Upper lobe of left lung (tissue), 6 donors: ENCODE measurements around the gene TNKS1BP1. TPM values are rescaled to one million over a fixed set of nuclear protein-coding genes. Genes with fewer than 3 reads are reported as not detected.

Experiments used
- ATAC-seq, 2 donors: fragments of 200-7000 bp; cut with Tn5 transposase; one replicate each; pipeline ENCODE4 v1.9.1; 2022; ENCODE audit warnings: mild to moderate bottlenecking in 2 of 2, moderate library complexity in 2 of 2; ENCODE audit not compliant: low FRiP score in 2 of 2
- DNase-seq, 2 donors: peaks; one replicate each; pipeline ENCODE4 v3.0.0-alpha.2; 2019 to 2020
- H3K27ac ChIP-seq, 4 donors: fragments of 200-600 bp; sonication (generic); one replicate each; pipeline ENCODE4 v1.5.1; 2016 to 2019
- H3K27me3 ChIP-seq, 4 donors: fragments of 200-600 bp; sonication (generic); one replicate each; pipeline ENCODE4 v1.5.1; 2017 to 2019
- H3K36me3 ChIP-seq, 4 donors: fragments of 200-600 bp; sonication (generic); one replicate each; pipeline ENCODE4 v1.5.1; 2016 to 2019
- H3K4me1 ChIP-seq, 4 donors: fragments of 200-600 bp; sonication (generic); one replicate each; pipeline ENCODE4 v1.5.1; 2018 to 2019
- H3K4me3 ChIP-seq, 4 donors: fragments of 200-600 bp; sonication (generic); one replicate each; pipeline ENCODE4 v1.5.1; 2017 to 2019; ENCODE audit warnings: mild to moderate bottlenecking in 2 of 4, moderate library complexity in 1 of 4
- H3K9me3 ChIP-seq, 4 donors: fragments of 200-600 bp; sonication (generic); one replicate each; pipeline ENCODE4 v1.5.1; 2018 to 2019
- EP300 ChIP-seq, 4 donors: sonication (generic); formaldehyde crosslinking; IDR thresholded peaks; one replicate each; pipeline ENCODE4 v1.5.1; 2017; ENCODE audit warnings: antibody characterized with exemption in 4 of 4, control low read depth in 2 of 4
- POLR2A ChIP-seq, 4 donors: fragments of 450-650 bp; IDR thresholded peaks; one replicate each; pipeline ENCODE4 v1.5.1; 2016 to 2017; ENCODE audit warnings: antibody characterized with exemption in 4 of 4, mild to moderate bottlenecking in 2 of 4
- POLR2AphosphoS5 ChIP-seq, 2 donors: sonication (generic); formaldehyde crosslinking; IDR thresholded peaks; one replicate each; pipeline ENCODE4 v1.5.1; 2017; ENCODE audit warnings: antibody characterized with exemption in 2 of 2
- WGBS, 2 donors: methylation state at CpG; one replicate each; pipeline ENCODE4 v1.1.5; 2017 to 2018; 5-methylcytosine and 5-hydroxymethylcytosine counted together
- total RNA-seq, 6 donors: library from RNA; depleted of rRNA in 4 of 6; stranded (reverse); fragments of >200 nt in 4 of 6; gene quantifications; one replicate each; pipeline versions ENCODE4 v1.1.0 to v1.2.1, GENCODE V29; 2016 to 2021
- TF ChIP-seq, protein P1 (sequence below), 6 experiments: fragments of 450-650 bp in 4 of 6; fragments of 200-600 bp in 2 of 6; sonication (generic) in 2 of 6; IDR thresholded peaks; one replicate each; pipeline ENCODE4 v1.5.1; 2016 to 2019; ENCODE audit warnings: antibody characterized with exemption in 6 of 6
- donor health status: DM: no; HTN: no; CAD: no; lungs with moderate emphysema.
- donor health status: DM: no; HTN: yes; CAD: no; lungs with severe emphysema.

The TNKS1BP1 gene
- total RNA-seq, 6 donors from 2014 or later, result 120 to 322 (median 184) TPM

DNA sequence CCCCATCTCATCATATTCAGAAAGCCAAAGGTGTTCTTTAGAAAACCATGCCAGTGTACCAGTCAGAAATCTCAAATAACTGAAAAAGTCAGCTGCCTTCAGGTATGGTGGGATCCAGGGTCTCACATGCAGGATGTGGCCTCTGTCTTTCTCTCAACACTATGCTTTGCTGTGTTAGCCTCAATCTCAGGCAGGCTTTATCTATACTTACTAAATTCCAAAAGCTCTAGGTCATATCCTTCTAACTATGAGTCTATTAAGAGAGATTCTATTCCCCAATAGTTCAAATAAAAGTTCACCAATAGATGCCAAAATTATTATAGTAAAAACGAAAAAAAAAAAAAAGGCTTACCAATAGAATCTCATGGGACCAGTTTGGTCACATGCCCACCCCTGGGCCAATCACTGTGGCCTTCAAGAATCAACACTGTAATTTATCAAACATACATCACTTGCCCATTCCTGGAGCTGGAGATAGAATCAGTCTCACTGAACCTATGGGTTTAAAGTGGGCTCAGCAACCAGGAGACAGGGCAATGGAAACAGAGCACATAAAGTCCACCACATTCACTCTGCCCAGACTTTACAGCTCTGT is 49.8 kb downstream of the TNKS1BP1 start:
- Histone ChIP-seq H3K27me3 (no peaks in the 10 kb centered on the region), H3K36me3 (no peaks in the 10 kb centered on the region), H3K4me3 (no peak overlapping the region), H3K27ac (peak overlapping the region in 2 of 4 donors; percentile 54 to 81), H3K4me1 (peaks cover 24 to 36% (median 29%) of the 10 kb centered on the region in 4 donors), H3K9me3 (peaks cover 0 to 13% (median 3%) of the 10 kb centered on the region in 4 donors)
- 46 to 67% methylated on average over 1 of the region's 1 CpG for WGBS, 2 donors
- TF ChIP-seq POLR2A (IDR thresholded peaks at IDR 0.05) (no peak), EP300 (IDR thresholded peaks at IDR 0.05) (no peak), POLR2AphosphoS5 (IDR thresholded peaks at IDR 0.05) (no peak)
- TF ChIP-seq, protein P1, sequence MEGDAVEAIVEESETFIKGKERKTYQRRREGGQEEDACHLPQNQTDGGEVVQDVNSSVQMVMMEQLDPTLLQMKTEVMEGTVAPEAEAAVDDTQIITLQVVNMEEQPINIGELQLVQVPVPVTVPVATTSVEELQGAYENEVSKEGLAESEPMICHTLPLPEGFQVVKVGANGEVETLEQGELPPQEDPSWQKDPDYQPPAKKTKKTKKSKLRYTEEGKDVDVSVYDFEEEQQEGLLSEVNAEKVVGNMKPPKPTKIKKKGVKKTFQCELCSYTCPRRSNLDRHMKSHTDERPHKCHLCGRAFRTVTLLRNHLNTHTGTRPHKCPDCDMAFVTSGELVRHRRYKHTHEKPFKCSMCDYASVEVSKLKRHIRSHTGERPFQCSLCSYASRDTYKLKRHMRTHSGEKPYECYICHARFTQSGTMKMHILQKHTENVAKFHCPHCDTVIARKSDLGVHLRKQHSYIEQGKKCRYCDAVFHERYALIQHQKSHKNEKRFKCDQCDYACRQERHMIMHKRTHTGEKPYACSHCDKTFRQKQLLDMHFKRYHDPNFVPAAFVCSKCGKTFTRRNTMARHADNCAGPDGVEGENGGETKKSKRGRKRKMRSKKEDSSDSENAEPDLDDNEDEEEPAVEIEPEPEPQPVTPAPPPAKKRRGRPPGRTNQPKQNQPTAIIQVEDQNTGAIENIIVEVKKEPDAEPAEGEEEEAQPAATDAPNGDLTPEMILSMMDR (IDR thresholded peaks at IDR 0.05), result no peak
- ATAC-seq, result no peak
- DNase-seq, result no peak

DNA sequence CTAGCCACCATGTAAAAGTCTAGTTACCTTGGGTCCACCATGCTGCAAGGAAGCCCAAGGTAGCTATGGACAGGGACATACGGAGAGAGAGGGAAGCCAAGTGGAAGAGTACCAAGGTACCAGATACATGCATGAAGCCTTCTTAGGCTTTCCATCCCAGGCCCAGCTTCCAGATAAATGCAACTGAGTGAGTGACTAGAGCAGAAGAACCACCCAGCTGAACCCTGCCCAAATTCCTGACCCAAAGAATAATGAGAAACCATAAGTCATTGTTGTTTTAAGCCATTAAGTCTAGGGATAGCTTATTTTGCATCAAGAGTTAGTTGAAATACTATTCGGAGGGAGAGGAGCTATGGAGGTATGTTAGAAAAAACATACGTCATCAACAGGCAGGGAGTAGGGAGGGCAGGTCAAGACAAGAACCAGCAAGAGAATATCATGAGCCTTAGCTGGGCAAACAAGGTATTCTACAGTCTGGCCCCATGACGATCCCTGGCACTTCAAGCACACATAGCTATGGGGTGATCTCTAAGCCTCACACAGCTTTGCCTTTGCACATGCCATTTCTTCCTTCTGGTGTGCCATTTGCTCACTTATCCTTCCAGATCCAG is 51.2 kb downstream of the TNKS1BP1 start:
- Histone ChIP-seq H3K9me3 (peaks cover 0 to 13% (median 3%) of the 10 kb centered on the region in 4 donors), H3K27ac (no peak overlapping the region), H3K27me3 (no peaks in the 10 kb centered on the region), H3K36me3 (no peaks in the 10 kb centered on the region), H3K4me3 (no peak overlapping the region), H3K4me1 (peaks cover 25 to 32% (median 28%) of the 10 kb centered on the region in 4 donors)
- DNase-seq (no peak), ATAC-seq (no peak)
- WGBS, 2 donors, result 85 to 89% methylated on average over 4 of the region's 4 CpGs
- TF ChIP-seq POLR2AphosphoS5 (IDR thresholded peaks at IDR 0.05), result no peak
- TF ChIP-seq, protein P1 (IDR thresholded peaks at IDR 0.05), result no peak
- no peak for TF ChIP-seq POLR2A (IDR thresholded peaks at IDR 0.05)
- TF ChIP-seq EP300 (IDR thresholded peaks at IDR 0.05), result no peak

DNA sequence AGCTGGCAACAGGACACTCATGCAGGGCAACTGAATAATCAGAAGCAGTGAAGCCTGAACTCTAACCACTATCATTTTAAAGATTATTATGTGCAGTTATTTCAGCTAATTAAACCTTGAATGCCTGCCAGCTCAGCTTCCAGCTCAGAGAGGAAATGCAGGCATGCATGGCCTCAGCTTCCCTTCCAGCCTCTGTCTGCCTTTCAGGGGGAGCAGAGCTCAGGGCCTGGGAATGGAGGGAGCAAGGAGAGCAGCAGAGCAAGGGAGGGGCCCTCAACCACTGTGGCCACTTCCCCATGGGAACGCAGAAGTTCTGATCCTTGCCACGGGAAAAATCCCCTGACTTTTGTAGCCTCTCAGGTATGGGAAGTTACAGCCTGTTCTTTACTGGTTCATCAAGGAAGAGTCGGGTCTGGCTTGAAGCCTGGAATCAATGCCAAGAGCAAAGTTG is 55.2 kb downstream of the TNKS1BP1 start:
- H3K27me3 ChIP-seq, result no peaks in the 10 kb centered on the region
- H3K27ac ChIP-seq, result peak overlapping the region in 1 of 4 donors; percentile 48
- H3K36me3 ChIP-seq, result no peaks in the 10 kb centered on the region
- TF ChIP-seq POLR2A (IDR thresholded peaks at IDR 0.05), result no peak
- no peak for TF ChIP-seq EP300 (IDR thresholded peaks at IDR 0.05)
- TF ChIP-seq, protein P1 (IDR thresholded peaks at IDR 0.05), result no peak
- no peak for TF ChIP-seq POLR2AphosphoS5 (IDR thresholded peaks at IDR 0.05)
- no peak for DNase-seq
- peaks cover 0 to 19% (median 11%) of the 10 kb centered on the region in 4 donors for H3K9me3 ChIP-seq
- H3K4me3 ChIP-seq, result no peak overlapping the region
- peaks cover 4 to 5% (median 5%) of the 10 kb centered on the region in 4 donors for H3K4me1 ChIP-seq
- ATAC-seq, result no peak
- 15 to 45% methylated on average over 3 of the region's 3 CpGs for whole genome bisulfite sequencing, 2 donors

DNA sequence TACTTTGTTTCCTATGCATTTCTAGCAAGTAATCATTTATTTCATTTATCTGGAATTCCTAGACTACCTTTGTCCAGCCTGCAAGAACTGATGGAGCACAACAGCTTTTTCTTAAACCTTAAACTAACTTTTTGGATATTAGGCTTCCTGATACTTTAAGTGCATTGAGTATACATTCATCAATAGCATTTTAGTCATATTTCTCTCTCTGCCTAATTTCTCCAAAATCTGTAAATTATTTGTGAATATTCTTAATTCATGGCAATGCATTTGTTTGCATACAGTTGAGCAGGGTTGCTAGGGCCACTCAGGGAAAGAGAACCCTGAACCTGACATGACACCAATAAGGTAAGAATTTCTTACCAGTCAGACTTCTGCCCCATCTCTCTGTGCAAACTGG is 58.6 kb downstream of the TNKS1BP1 start:
- TF ChIP-seq EP300 (IDR thresholded peaks at IDR 0.05) (no peak), POLR2AphosphoS5 (IDR thresholded peaks at IDR 0.05) (no peak), POLR2A (IDR thresholded peaks at IDR 0.05) (no peak)
- TF ChIP-seq, protein P1 (IDR thresholded peaks at IDR 0.05), result no peak
- no peak overlapping the region for H3K27ac ChIP-seq
- H3K27me3 ChIP-seq, result no peaks in the 10 kb centered on the region
- H3K36me3 ChIP-seq, result no peaks in the 10 kb centered on the region
- DNase-seq (no peak), ATAC-seq (no peak)
- H3K4me3 ChIP-seq, result no peak overlapping the region
- H3K9me3 ChIP-seq, result peaks cover 0 to 8% (median 7%) of the 10 kb centered on the region in 4 donors
- peaks cover 4 to 5% (median 5%) of the 10 kb centered on the region in 4 donors for H3K4me1 ChIP-seq
